NCI-H1436 treated with DMSO at 0.1 percent for 48 hours (cell line): ENCODE results near the gene ADGRG1.

Experiments
- DNase-seq: peaks from one replicate; lab custom pipeline; 2025; lab: John Stamatoyannopoulos, UW

The ADGRG1 gene

GRCh38 chr16:57635266-57636097 is 7.1 kb downstream of the ADGRG1 start:
- DNase-seq = no peak

- DNase-seq = no peak
Measured at GRCh38 chr16:57636184-57636583, 7.8 kb downstream of the ADGRG1 start.

GRCh38 chr16:57637020-57637419 is 8.6 kb downstream of the ADGRG1 start:
- no peak for DNase-seq

- no peak for DNase-seq
Measured at GRCh38 chr16:57637424-57637823, 9.0 kb downstream of the ADGRG1 start.

- DNase-seq = no peak
Measured at GRCh38 chr16:57637965-57638364, 9.5 kb downstream of the ADGRG1 start.

- no peak for DNase-seq
Measured at GRCh38 chr16:57638381-57638780, 10.0 kb downstream of the ADGRG1 start.

GRCh38 chr16:57639172-57639887 is 10.9 kb downstream of the ADGRG1 start:
- DNase-seq = peak; percentile 30

GRCh38 chr16:57640185-57640584 is 11.8 kb downstream of the ADGRG1 start:
- DNase-seq = no peak

- DNase-seq = no peak
Measured at GRCh38 chr16:57640612-57641011, 12.2 kb downstream of the ADGRG1 start.

GRCh38 chr16:57642160-57643135 is 14.0 kb downstream of the ADGRG1 start:
- no peak for DNase-seq

GRCh38 chr16:57643147-57643874 is 14.9 kb downstream of the ADGRG1 start:
- DNase-seq = no peak

- DNase-seq = no peak
Measured at GRCh38 chr16:57643910-57644309, 15.5 kb downstream of the ADGRG1 start.

GRCh38 chr16:57644383-57645014 is 16.1 kb downstream of the ADGRG1 start:
- no peak for DNase-seq

GRCh38 chr16:57645169-57645568 is 16.7 kb downstream of the ADGRG1 start:
- no peak for DNase-seq

GRCh38 chr16:57645691-57646387 is 17.4 kb downstream of the ADGRG1 start:
- no peak for DNase-seq

GRCh38 chr16:57646388-57647039 is 18.1 kb downstream of the ADGRG1 start:
- no peak for DNase-seq

GRCh38 chr16:57647136-57647875 is 18.9 kb downstream of the ADGRG1 start:
- no peak for DNase-seq

GRCh38 chr16:57648125-57648524 is 19.7 kb downstream of the ADGRG1 start:
- DNase-seq = no peak
